ENCODE results near the gene XRN2.

XRN2 gene
- total RNA-seq = 106 to 221 (median 162) reads per million in 17 experiments

- peak; percentile 98 for DNase-seq
Observed at GRCh38 chr20:21303061-21303871, at the start of gene XRN2. Gene XRN2, plus strand, starts transcription at chr20:21303331. Its CDS starts 68 bp downstream, at chr20:21303399.

GRCh38 chr20:21257192-21257591 is 45.9 kb upstream of the XRN2 start:
- DNase-seq = no peak

GRCh38 chr20:21258411-21258810 is 44.7 kb upstream of the XRN2 start:
- no peak for DNase-seq

- DNase-seq = no peak
Observed at GRCh38 chr20:21259346-21259745, 43.8 kb upstream of the XRN2 start.

- DNase-seq = peak in 3 of 4 experiments; percentile 29 to 33 (median 30)
Observed at GRCh38 chr20:21262812-21263211, 40.3 kb upstream of the XRN2 start.

GRCh38 chr20:21265261-21266190 is 37.6 kb upstream of the XRN2 start:
- no peak for DNase-seq

GRCh38 chr20:21266191-21266536 is 37.0 kb upstream of the XRN2 start:
- no peak for DNase-seq

- no peak for DNase-seq
Observed at GRCh38 chr20:21269772-21270171, 33.4 kb upstream of the XRN2 start.

GRCh38 chr20:21270806-21271205 is 32.3 kb upstream of the XRN2 start:
- DNase-seq = no peak

- DNase-seq = no peak
Observed at GRCh38 chr20:21272279-21272678, 30.9 kb upstream of the XRN2 start.

- DNase-seq = no peak
Observed at GRCh38 chr20:21272679-21273078, 30.5 kb upstream of the XRN2 start.

GRCh38 chr20:21273755-21274386 is 29.3 kb upstream of the XRN2 start:
- DNase-seq = no peak

- DNase-seq = peak in 2 of 4 experiments; percentile 5 to 7
Observed at GRCh38 chr20:21278829-21279228, 24.3 kb upstream of the XRN2 start.

- DNase-seq = no peak
Observed at GRCh38 chr20:21279706-21280521, 23.2 kb upstream of the XRN2 start.

GRCh38 chr20:21280522-21281016 is 22.6 kb upstream of the XRN2 start:
- DNase-seq = peak; percentile 3 to 56 (median 27)

- DNase-seq = no peak
Observed at GRCh38 chr20:21286775-21287174, 16.4 kb upstream of the XRN2 start.

- DNase-seq = no peak
Observed at GRCh38 chr20:21288587-21289370, 14.4 kb upstream of the XRN2 start.

GRCh38 chr20:21289651-21290050 is 13.5 kb upstream of the XRN2 start:
- no peak for DNase-seq

GRCh38 chr20:21291026-21291425 is 12.1 kb upstream of the XRN2 start:
- no peak for DNase-seq

- no peak for DNase-seq
Observed at GRCh38 chr20:21294755-21295154, 8.4 kb upstream of the XRN2 start.

Data from suppressor macrophage (primary cell).